ENCODE results near the gene SLC30A1. TPM values are rescaled to one million over a fixed set of nuclear protein-coding genes. Genes with fewer than 3 reads are reported as not detected.

The SLC30A1 gene
- total and polyA plus RNA-seq, 2 of the 8 experiments (the other 6 are each of a cell fraction or from before 2014, with no cell fraction given) = 4.5 to 14.0 TPM

- H2BK20ac ChIP-seq (ENCODE audit: low read length) = no peak overlapping the region
- DNase-seq (ENCODE audit: low read depth in 1 of 2, low spot score in 2 of 2) = no peak
- TF ChIP-seq JUN (IDR thresholded peaks at IDR 0.05; ENCODE audit: low read depth, low read length) (no peak), POU5F1 (IDR thresholded peaks at IDR 0.05; ENCODE audit: low read depth, low read length) (no peak), ZNF274 (IDR thresholded peaks at IDR 0.05; ENCODE audit: borderline replicate concordance, extremely low read depth, low read length) (no peak), CBX5 (IDR thresholded peaks at IDR 0.05; ENCODE audit: low read depth, low read length) (no peak), BRCA1 (IDR thresholded peaks at IDR 0.05; ENCODE audit: low read depth, low read length) (no peak), KDM1A (IDR thresholded peaks at IDR 0.05; ENCODE audit: borderline replicate concordance, low read length) (no peak), SP4 (IDR thresholded peaks at IDR 0.05; ENCODE audit: low read length) (no peak), POLR2AphosphoS5 (IDR thresholded peaks at IDR 0.05; ENCODE audit: low read depth, low read length) (no peak), USF2 (IDR thresholded peaks at IDR 0.05; ENCODE audit: low read length) (no peak), EP300 (IDR thresholded peaks at IDR 0.05; ENCODE audit: borderline replicate concordance in 1 of 2, low read depth in 2 of 2, low read length in 2 of 2) (no peak), CBX8 (IDR thresholded peaks at IDR 0.05; ENCODE audit: borderline replicate concordance, low read depth, low read length) (no peak), MAX (IDR thresholded peaks at IDR 0.05) (no peak)
These were observed 17.6 kb upstream of the SLC30A1 start for GRCh38 chr1:211596418-211597181.

More at GRCh38 chr1:211596418-211597181, 17.6 kb upstream of the SLC30A1 start:
- Histone ChIP-seq H3K36me3 (ENCODE audit: control insufficient read depth in 2 of 4, insufficient read depth in 4 of 4, low read length in 3 of 4) (no peaks in the 10 kb centered on the region), H3K79me1 (ENCODE audit: low read depth, low read length) (no peaks in the 10 kb centered on the region), H3K4me2 (ENCODE audit: insufficient read depth in 1 of 2, low read depth in 2 of 2, low read length in 2 of 2) (no peak overlapping the region), H4K20me1 (replicated peaks in 1 of 2; ENCODE audit: control insufficient read depth in 1 of 2, insufficient read depth in 2 of 2, low read length in 2 of 2) (no peaks in the 10 kb centered on the region), H3K23ac (ENCODE audit: insufficient read length) (no peak overlapping the region), H3K4me3 (ENCODE audit: extremely low read depth in 1 of 4, insufficient read depth in 2 of 4, low read depth in 3 of 4, low read length in 4 of 4) (no peak overlapping the region), H3K79me2 (ENCODE audit: control insufficient read depth in 1 of 2, insufficient read depth in 2 of 2, low read length in 2 of 2) (no peaks in the 10 kb centered on the region), H3K56ac (replicated peaks; ENCODE audit: insufficient read length, low read depth, low read length) (no peak overlapping the region), H3K27ac (ENCODE audit: low read depth, low read length) (no peak overlapping the region), H3K23me2 (ENCODE audit: low read depth, low read length) (peaks cover 2% of the 10 kb centered on the region; the same call in 1 of the 2 replicates), H3K14ac (ENCODE audit: insufficient read length) (no peak overlapping the region), H3K9ac (replicated peaks in 1 of 4; ENCODE audit: extremely low read depth in 1 of 4, low read depth in 3 of 4, low read length in 3 of 4) (no peak overlapping the region), H3K4ac (replicated peaks; ENCODE audit: insufficient read length, low read depth, low read length) (no peak overlapping the region), H4K91ac (replicated peaks; ENCODE audit: insufficient read length, low read length) (no peak overlapping the region), H3K27me3 (replicated peaks in 1 of 4; ENCODE audit: control insufficient read depth in 3 of 4, extremely low read depth in 1 of 4, insufficient read depth in 3 of 4, low read length in 3 of 4) (no peaks in the 10 kb centered on the region), H2AFZ (ENCODE audit: low read length) (no peak overlapping the region), H4K8ac (ENCODE audit: extremely low read depth, insufficient read depth, low read length) (no peak overlapping the region), H2BK5ac (ENCODE audit: low read depth, low read length) (no peak overlapping the region), H3K4me1 (replicated peaks in 1 of 4; ENCODE audit: control insufficient read depth in 3 of 4, insufficient read depth in 4 of 4, low read length in 3 of 4) (no peaks in the 10 kb centered on the region), H2BK15ac (ENCODE audit: low read length) (0 out of 2 replicates have a peak overlapping the region, but pooled peaks have one; percentile 23), H2BK12ac (ENCODE audit: low read depth, low read length) (no peak overlapping the region), H2BK120ac (replicated peaks; ENCODE audit: low read depth, low read length) (no peak overlapping the region), H3K18ac (ENCODE audit: extremely low read depth, low read length) (no peak overlapping the region), H2AK5ac (ENCODE audit: low read depth, low read length) (no peak overlapping the region), H3K9me3 (ENCODE audit: insufficient read depth in 2 of 2, low read depth in 1 of 2, low read length in 1 of 2) (no peaks in the 10 kb centered on the region), H4K5ac (ENCODE audit: insufficient read length, low read depth, low read length) (no peak overlapping the region)
- ChIA-PET POLR2A (ENCODE audit: partially characterized antibody) (no interaction called here), CTCF (ENCODE audit: partially characterized antibody) (interaction anchor here (1.0 kb wide), 1 partner anchor 9 kb away, joined by 3 read pairs; no protein-coding TSS in a partner anchor)
- 72% methylated on average over 5 of the region's 6 CpGs; no CpG with 5 or more reads in 1 of the 2 experiments for WGBS, 2 experiments (ENCODE audit: extremely low coverage in 1 of 2, insufficient coverage in 1 of 2, insufficient read length in 1 of 2, insufficient replicate concordance in 2 of 2, low coverage in 1 of 2, low lambda C conversion rate in 2 of 2, missing lambda C conversion rate in 1 of 2)
- no peak for FAIRE-seq
